ENCODE measurements around the gene MALT1.

DNA sequence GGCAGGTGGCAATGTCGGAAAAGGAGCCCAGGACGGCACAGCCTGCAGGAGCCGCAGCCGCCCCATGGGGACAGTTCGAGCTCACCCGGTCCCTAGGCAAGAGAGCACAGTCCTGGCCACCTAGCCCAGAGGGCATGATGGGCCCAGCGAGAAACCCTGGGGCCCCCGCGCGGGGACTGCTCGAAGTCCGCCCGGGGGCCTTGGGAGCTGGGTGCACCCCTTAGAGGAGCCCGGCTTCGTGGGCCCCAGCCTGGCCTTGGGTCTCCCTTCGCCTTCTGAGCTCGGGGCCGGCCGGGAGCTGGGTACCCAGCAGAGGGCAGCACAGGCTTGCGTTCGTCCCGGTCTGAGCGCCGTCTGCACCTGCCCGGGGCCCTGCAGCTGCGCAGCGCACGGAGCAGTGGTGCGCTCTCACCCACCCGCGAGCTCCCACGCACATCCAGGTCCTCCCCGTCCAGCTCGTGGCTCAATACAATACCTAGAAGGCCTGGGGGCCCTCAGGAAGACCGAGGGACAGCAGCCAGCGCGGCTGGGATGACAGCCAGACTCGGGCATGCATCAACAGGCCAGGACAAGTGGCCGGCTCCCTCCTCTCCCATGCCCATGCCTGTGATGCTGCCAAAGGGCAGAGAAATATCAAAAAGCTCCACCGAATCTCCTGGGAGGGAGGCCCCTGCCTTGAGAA lies 97.2 kb downstream of the MALT1 start:
- TF ChIP-seq, protein P1, sequence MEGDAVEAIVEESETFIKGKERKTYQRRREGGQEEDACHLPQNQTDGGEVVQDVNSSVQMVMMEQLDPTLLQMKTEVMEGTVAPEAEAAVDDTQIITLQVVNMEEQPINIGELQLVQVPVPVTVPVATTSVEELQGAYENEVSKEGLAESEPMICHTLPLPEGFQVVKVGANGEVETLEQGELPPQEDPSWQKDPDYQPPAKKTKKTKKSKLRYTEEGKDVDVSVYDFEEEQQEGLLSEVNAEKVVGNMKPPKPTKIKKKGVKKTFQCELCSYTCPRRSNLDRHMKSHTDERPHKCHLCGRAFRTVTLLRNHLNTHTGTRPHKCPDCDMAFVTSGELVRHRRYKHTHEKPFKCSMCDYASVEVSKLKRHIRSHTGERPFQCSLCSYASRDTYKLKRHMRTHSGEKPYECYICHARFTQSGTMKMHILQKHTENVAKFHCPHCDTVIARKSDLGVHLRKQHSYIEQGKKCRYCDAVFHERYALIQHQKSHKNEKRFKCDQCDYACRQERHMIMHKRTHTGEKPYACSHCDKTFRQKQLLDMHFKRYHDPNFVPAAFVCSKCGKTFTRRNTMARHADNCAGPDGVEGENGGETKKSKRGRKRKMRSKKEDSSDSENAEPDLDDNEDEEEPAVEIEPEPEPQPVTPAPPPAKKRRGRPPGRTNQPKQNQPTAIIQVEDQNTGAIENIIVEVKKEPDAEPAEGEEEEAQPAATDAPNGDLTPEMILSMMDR (IDR thresholded peaks at IDR 0.05) = peak; percentile 76 to 92 (median 84)
- TF ChIP-seq POLR2A (IDR thresholded peaks at IDR 0.05) = no peak
